Neural progenitor cell (in vitro differentiated cells): Measurements from ENCODE around the gene SLCO6A1.

Experiments used
- EZH2 ChIP-seq: fragments of 200-600 bp; sonication (generic); IDR thresholded peaks from 2 replicates; pipeline ENCODE4 v1.6.1; 2017; ENCODE audit warnings: antibody characterized with exemption, mild to moderate bottlenecking, moderate library complexity
- TF ChIP-seq, protein P1 (sequence below): fragments of 200-600 bp; sonication (generic); IDR thresholded peaks from 2 replicates; pipeline ENCODE4 v1.5.1; 2017; ENCODE audit warnings: antibody characterized with exemption, mild to moderate bottlenecking

DNA sequence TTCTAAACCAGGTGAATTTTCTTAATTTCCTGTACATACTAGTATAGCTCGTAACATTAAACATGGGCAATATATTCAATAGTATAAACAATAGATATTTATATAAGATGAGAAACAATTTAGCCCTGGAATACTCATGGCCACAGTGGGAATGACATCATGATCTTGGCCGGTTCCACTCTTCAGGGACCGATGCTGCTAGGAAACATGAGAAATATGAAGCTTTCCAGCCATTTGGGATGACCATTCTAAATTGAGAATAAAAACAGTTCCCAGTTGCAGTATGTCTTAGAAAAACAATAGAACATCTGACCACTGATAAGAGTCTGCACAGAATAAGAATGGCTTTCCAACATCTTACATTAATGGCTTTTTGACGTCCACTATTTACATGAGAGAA is 33.3 kb upstream of the SLCO6A1 start:
- TF ChIP-seq, protein P1, sequence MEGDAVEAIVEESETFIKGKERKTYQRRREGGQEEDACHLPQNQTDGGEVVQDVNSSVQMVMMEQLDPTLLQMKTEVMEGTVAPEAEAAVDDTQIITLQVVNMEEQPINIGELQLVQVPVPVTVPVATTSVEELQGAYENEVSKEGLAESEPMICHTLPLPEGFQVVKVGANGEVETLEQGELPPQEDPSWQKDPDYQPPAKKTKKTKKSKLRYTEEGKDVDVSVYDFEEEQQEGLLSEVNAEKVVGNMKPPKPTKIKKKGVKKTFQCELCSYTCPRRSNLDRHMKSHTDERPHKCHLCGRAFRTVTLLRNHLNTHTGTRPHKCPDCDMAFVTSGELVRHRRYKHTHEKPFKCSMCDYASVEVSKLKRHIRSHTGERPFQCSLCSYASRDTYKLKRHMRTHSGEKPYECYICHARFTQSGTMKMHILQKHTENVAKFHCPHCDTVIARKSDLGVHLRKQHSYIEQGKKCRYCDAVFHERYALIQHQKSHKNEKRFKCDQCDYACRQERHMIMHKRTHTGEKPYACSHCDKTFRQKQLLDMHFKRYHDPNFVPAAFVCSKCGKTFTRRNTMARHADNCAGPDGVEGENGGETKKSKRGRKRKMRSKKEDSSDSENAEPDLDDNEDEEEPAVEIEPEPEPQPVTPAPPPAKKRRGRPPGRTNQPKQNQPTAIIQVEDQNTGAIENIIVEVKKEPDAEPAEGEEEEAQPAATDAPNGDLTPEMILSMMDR, result no peak
- TF ChIP-seq EZH2, result no peak
